Right ventricle myocardium inferior (tissue), 1 donor: ENCODE data around the gene HEXA. TPM values are rescaled to one million over a fixed set of nuclear protein-coding genes. Genes with fewer than 3 reads are reported as not detected.

Experiments
- total RNA-seq: library from RNA; stranded (reverse); fragmentation: NEBNext Ultra II Directional; extraction: Animal tissue kit (Norgen Biotek cat#: 25700); gene quantifications from one replicate; pipeline ENCODE4 v1.2.1, GENCODE V29; 2021
- donor health status: DM: no; HTN: yes; CAD: no; lungs with severe emphysema.

The HEXA gene
- total RNA-seq, 1 donor from 2014 or later: 64.3 TPM

Other genes with a start within 250 kb of the HEXA start
- gene GRAMD2A, start 178.2 kb downstream of the HEXA start, total RNA-seq: not detected
- 1,022 TPM for gene PKM, start 144.8 kb downstream of the HEXA start, total RNA-seq
- 46.4 TPM for gene PARP6, start 103.5 kb downstream of the HEXA start, total RNA-seq
- gene CELF6, start 55.9 kb downstream of the HEXA start, total RNA-seq: 1.6 TPM
- gene TMEM202, start 22.3 kb upstream of the HEXA start, total RNA-seq: not detected
- 163 TPM for gene ARIH1, start 98.3 kb upstream of the HEXA start, total RNA-seq